Measurements from ENCODE around the gene MED23.
"Not testable (repeated sequence)": the region's sequence is repeated elsewhere in the genome, so short reads cannot be mapped to it uniquely, and the experiment has no call there.

The MED23 gene

DNA sequence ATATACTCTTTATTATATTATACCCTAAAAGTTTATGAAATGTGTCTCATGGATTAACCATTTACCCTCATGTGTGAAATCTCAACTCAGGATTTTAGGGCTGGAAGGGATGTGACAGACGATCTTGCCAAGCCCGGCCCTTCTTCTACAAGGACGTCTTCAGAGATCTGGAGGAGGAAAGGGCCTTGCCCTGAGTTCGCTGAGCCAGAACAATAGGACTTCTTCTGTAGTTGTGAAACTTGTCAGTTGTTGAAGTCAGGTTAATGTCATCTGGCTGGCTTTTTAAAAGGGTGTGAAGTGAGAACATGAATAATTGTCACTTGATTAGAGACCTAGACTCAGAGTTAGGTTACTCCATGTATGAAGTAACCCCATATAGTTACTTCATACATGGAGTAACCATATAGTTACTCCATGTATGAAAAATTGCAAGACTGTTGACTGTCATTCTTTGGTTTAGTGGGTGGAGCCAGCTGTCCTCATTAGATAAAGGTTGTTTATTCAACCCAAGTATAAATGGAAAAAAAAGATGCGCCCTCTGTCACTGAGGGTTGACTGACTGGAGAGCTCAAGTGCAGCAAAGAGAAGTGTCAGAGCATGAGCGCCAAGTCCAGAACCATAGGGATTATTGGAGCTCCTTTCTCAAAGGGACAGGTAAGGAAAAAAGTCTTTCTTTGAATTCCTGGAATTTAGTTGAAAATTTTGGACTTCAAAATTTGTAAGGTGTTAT, 55.2 kb downstream of the MED23 start, which contains the start of gene ARG1:
ARG1 (plus strand) TSS at position 541 of the 730 bp plus-strand sequence; CDS start at position 598, 57 bp downstream.
- no peak for DNase-seq

DNA sequence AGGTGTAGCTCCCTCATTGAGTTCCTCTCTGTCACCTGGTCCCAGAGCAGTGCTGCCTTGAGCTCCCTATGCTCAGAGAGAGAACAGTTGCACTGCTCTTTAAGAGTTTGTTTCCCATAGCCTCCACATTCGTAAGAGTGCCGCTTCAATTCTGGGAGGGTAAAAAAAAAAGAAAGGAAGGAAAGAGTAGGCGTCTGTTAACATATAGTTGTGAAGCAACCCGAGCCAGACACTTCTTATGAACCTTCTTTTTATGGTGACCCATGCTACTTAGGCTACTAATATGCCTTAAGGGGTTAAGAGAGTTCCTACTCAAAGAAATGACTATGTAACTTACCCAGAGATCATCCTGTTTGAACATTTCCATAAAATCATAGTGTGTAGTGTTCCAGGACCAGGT, 59.3 kb downstream of the MED23 start:
- DNase-seq: no peak

DNA sequence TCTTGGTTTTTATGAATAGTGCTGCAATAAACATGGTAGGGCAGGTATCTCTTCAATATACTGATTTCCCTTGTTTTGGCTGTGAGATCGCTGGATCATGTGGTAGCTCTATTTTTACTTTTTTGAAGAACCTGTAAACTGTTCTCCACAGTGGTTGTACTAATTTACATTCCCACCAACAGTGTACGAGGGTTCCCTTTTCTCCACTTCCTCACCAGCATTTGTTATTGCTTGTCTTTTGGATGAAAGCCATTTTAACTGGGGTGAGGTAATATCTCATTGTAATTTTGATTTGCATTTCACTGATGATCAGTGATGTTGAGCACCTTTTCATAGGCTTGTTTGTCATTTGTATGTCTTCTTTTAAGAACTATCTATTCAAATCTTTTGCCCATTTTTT, 63.0 kb downstream of the MED23 start:
- DNase-seq: no peak

DNA sequence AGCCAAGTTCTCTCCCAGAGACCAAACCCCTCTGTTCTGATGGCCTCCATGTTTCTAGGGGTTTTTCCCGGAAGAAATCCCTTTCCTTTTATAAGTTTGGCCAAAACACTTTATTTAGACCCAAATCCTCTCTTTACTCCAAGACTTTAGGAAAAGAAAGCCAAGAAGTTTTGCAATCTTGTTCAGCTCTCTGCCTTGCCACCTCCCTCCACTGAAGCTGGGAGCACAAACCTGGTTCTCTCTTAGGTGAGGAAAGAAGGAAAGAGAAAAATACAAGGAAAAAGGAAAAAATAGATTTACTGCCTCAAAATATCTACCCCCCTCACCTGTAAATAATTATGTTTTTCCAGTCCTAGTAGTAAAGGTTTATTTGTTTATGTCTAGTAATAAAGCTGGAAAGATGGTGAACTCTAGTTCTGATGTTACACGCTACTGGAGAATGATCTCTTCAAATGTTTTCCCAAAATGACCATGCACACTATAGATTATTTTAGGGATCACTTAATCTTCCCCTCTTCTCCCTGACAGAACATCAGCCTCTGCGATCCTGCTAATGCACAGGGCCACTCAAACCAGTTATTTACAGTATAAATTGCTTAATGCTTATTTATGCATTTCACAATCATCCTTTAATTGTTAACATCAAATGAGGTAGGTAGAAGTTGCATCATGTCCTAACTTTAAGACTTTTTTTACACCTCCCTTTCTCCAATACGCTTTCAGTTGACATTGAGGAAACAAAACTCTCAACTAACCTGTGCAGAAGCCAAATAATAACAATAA, 65.9 kb downstream of the MED23 start:
- no peak for DNase-seq

GRCh38 chr6:131558922-131559321, 69.1 kb downstream of the MED23 start:
- no peak for DNase-seq

GRCh38 chr6:131555992-131556391, 72.0 kb downstream of the MED23 start:
- DNase-seq: no peak

DNA sequence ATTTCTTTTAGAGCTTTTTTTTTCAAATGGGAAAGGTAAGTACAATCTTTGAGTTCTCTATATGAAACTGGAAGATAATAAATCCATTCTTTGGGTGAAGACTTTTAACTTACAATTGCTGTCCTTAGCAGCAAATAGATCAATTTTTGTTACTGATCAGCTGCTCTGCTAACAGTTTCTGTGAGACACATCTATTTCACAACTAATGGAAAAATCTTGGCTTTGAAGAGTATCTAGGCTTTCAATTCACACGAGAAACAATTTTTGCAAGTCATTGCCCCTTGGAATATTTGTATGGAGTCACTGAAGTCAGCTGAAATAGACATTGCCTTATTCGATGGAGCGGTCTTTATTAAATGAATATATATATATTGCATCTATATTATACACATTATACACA, 75.5 kb downstream of the MED23 start:
- no peak for DNase-seq

- no peak for DNase-seq
These were observed 76.1 kb downstream of the MED23 start for GRCh38 chr6:131551902-131552301.

GRCh38 chr6:131549811-131550210, 78.2 kb downstream of the MED23 start:
- no peak for DNase-seq

DNA sequence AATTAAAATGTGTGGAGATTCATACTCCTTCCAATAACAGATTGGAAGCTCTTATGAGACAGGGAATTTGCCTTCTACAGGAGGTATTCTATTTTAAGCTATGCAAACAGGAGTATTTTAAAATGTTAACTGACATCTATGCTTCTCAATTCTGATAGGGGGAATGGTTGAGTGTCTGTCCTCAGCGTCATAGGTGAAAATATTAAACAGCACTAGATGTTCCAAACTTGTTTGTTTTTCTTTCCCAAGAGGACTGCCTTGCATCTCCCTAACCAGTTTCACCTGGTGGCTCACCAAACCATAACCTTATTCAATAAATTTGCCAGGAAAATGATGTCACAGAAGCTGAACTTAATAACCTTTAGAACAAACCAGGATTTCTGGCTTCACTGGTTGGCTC, 79.6 kb downstream of the MED23 start:
- DNase-seq: no peak

- DNase-seq: no peak
These were observed 80.6 kb downstream of the MED23 start for GRCh38 chr6:131547488-131547887.

DNA sequence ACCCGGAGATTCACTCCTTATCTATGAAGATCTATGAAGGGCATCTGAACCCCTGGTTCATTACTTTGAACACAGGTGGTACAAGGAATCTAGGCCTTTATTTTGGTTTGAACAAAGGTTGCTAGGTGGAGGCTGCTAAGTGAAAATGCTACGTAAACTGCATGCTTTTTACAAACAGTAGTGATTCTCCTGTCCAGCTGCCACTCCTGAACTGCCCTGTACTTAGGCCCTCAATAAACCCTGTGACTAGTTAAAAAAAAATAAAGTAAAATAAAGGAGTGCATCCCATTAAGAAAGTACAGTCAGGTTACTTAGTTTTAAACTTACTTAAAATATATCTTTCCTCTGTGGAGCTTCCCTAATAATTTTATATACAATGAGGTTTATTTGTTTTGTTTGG, 82.7 kb downstream of the MED23 start:
- DNase-seq: no peak

- DNase-seq: not testable (repeated sequence)
These were observed 89.4 kb downstream of the MED23 start for GRCh38 chr6:131538615-131539014.

- peak; percentile 47 for DNase-seq
These were observed 95.4 kb downstream of the MED23 start for GRCh38 chr6:131532580-131533039.

DNA sequence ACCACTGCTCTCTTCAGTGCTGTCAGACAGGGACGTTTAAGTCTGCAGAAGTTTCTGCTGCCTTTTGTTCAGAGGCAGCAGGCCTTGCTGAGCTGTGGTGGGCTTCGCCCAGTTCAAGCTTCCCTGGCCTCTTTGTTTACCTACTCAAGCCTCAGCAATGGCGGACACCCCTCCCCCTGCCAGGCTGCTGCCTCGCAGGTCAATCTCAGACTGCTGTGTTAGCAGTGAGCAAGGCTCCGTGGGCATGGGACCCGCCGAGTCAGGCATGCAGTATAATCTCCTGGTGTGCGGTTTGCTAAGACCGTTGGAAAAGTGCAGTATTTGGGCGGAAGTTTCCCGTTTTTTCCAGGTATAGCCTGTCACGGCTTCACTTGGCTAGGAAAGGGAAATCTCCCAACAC, 96.4 kb downstream of the MED23 start:
- DNase-seq: not testable (repeated sequence)

- DNase-seq: not testable (repeated sequence)
These were observed 97.1 kb downstream of the MED23 start for GRCh38 chr6:131530936-131531335.

GRCh38 chr6:131524695-131525336, 103.2 kb downstream of the MED23 start:
- no peak for DNase-seq

DNA sequence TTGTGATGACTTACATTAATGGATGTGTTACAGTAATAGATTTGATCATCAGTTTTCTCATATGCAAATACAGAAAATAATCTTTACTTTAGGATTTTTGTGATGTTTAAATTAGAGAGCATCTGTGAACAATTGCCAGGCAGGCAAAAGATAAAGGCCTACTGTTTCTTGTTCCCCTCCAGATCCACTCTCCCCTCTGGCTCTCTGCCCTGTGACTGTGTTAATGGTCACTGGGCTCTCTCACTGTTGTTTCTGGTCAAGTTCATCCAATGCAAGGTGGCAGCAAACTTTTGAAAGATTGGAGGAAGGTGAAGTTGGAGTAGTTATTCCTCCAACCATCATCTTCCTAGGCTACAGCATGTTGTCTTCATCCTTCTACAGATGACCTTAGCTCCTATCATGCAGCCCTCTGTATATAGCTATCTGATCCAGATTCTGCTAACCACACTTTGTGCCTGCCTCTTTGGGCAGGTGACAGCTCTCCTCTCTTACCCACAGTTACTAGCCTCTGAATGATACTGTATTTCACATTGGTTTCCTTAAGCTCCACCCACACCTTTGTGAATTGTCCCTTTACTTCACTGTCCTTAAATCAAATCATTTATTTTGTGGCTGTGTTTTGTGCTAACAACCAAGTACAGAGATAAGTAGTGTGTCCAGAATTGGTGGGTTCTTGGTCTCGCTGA, 103.9 kb downstream of the MED23 start:
- no peak for DNase-seq
